Thymus (tissue), 11 donors: ENCODE results near the gene DDX27. TPM values are rescaled to one million over a fixed set of nuclear protein-coding genes. Genes with fewer than 3 reads are reported as not detected.
A peak's percentile ranks its signal among the peaks of the same experiment; 100 is the strongest.

Source experiments
- DNase-seq, 9 donors: peaks; one replicate each; pipeline ENCODE4 v3.0.0-alpha.2; 2013; ENCODE audit warnings: low spot score in 9 of 9, low read depth in 6 of 9, missing footprints in 1 of 9
- H3K27ac ChIP-seq, 2 donors: one replicate each; pipeline ENCODE4 v1.5.1; 2013; ENCODE audit warnings: control low read depth in 1 of 2, low read depth in 1 of 2, low read length in 1 of 2, mild to moderate bottlenecking in 1 of 2, moderate library complexity in 1 of 2
- H3K27me3 ChIP-seq, 2 donors: one replicate each; pipeline ENCODE4 v1.5.1; 2013; ENCODE audit warnings: low read length in 1 of 2; ENCODE audit not compliant: control insufficient read depth in 2 of 2, insufficient read depth in 1 of 2
- H3K36me3 ChIP-seq, 2 donors: one replicate each; pipeline ENCODE4 v1.5.1; 2013; ENCODE audit warnings: low read length in 1 of 2, mild to moderate bottlenecking in 1 of 2, moderate library complexity in 1 of 2; ENCODE audit not compliant: control insufficient read depth in 2 of 2, insufficient read depth in 2 of 2
- H3K4me1 ChIP-seq, 2 donors: one replicate each; pipeline ENCODE4 v1.5.1; 2013; ENCODE audit warnings: low read length in 2 of 2; ENCODE audit not compliant: control insufficient read depth in 2 of 2, insufficient read depth in 2 of 2
- H3K4me3 ChIP-seq, 2 donors: one replicate each; pipeline ENCODE4 v1.5.1; 2013; ENCODE audit warnings: low read length in 2 of 2, control low read depth in 1 of 2, mild to moderate bottlenecking in 1 of 2
- H3K9me3 ChIP-seq, 2 donors: one replicate each; pipeline ENCODE4 v1.5.1; 2013; ENCODE audit warnings: low read length in 1 of 2, mild to moderate bottlenecking in 1 of 2; ENCODE audit not compliant: control insufficient read depth in 2 of 2, insufficient read depth in 1 of 2
- WGBS: extraction: QIAGEN DNeasy Blood & Tissue Kit; methylation state at CpG from one replicate; pipeline ENCODE4 v1.1.7; 2013; 5-methylcytosine and 5-hydroxymethylcytosine counted together
- polyA plus RNA-seq: library from polyadenylated mRNA; stranded (reverse); fragments of 200-250 nt; gene quantifications from one replicate; pipeline ENCODE4 v1.2.3, GENCODE V29; 2013
- total RNA-seq: library from RNA; stranded (reverse); fragments of 120-200 nt; gene quantifications from one replicate; pipeline ENCODE4 v1.2.4, GENCODE V29; 2013
- donor health status: healthy.

DDX27 gene
- total and polyA plus RNA-seq, 2 donors = 34.0 to 35.6 TPM

- Histone ChIP-seq H3K4me3 (peak within 1 kb of the TSS; percentile 75 to 95), H3K36me3 (peaks cover 48 to 55% of the 10 kb centered on the region in 2 donors), H3K4me1 (peaks cover 20 to 23% of the 10 kb centered on the region in 2 donors), H3K27ac (peak within 1 kb of the TSS; percentile 93 to 98), H3K27me3 (no peaks in the 10 kb centered on the region), H3K9me3 (peaks cover 19 to 30% of the 10 kb centered on the region in 2 donors)
- peak; percentile 95 to 99 (median 98) for DNase-seq
- under 1% methylated on average over 80 of the region's 80 CpGs for WGBS
Measured at GRCh38 chr20:49278036-49278817, 59.0 kb downstream of the DDX27 start, which contains the start of gene ZNFX1. Gene ZNFX1 (minus strand): TSS chr20:49278057. CDS start chr20:49275839, 2,218 bp downstream.

- peaks cover 19 to 35% of the 10 kb centered on the region in 2 donors for H3K9me3 ChIP-seq
- peak in 1 of 9 donors; percentile 20 for DNase-seq
- peak overlapping the region; percentile 88 to 93 for H3K27ac ChIP-seq
- no peaks in the 10 kb centered on the region for H3K27me3 ChIP-seq
- H3K36me3 ChIP-seq = peaks cover 51 to 57% of the 10 kb centered on the region in 2 donors
- peaks cover 20 to 23% of the 10 kb centered on the region in 2 donors for H3K4me1 ChIP-seq
- peak overlapping the region; percentile 75 to 95 for H3K4me3 ChIP-seq
- 19% methylated on average over 33 of the region's 33 CpGs for WGBS
Measured at GRCh38 chr20:49278818-49279676, 59.8 kb downstream of the DDX27 start.

- Histone ChIP-seq H3K9me3 (peaks cover 19 to 35% of the 10 kb centered on the region in 2 donors), H3K4me1 (peaks cover 20 to 23% of the 10 kb centered on the region in 2 donors), H3K36me3 (peaks cover 56 to 64% of the 10 kb centered on the region in 2 donors), H3K27ac (no peak overlapping the region), H3K27me3 (no peaks in the 10 kb centered on the region), H3K4me3 (peak overlapping the region; percentile 75 to 95)
- WGBS = 70% methylated on average over 7 of the region's 7 CpGs
- DNase-seq = no peak
Measured at GRCh38 chr20:49279677-49280462, 60.7 kb downstream of the DDX27 start.

- peaks cover 58 to 65% of the 10 kb centered on the region in 2 donors for H3K36me3 ChIP-seq
- peaks cover 23 to 35% of the 10 kb centered on the region in 2 donors for H3K9me3 ChIP-seq
- peak overlapping the region; percentile 75 to 95 for H3K4me3 ChIP-seq
- peaks cover 20 to 23% of the 10 kb centered on the region in 2 donors for H3K4me1 ChIP-seq
- WGBS = 87% methylated on average over 6 of the region's 6 CpGs
- H3K27me3 ChIP-seq = no peaks in the 10 kb centered on the region
- H3K27ac ChIP-seq = no peak overlapping the region
- no peak for DNase-seq
Measured at GRCh38 chr20:49280463-49281058, 61.3 kb downstream of the DDX27 start.

GRCh38 chr20:49281059-49281912 is 62.1 kb downstream of the DDX27 start:
- H3K27ac ChIP-seq = no peak overlapping the region
- H3K36me3 ChIP-seq = peaks cover 66 to 72% of the 10 kb centered on the region in 2 donors
- DNase-seq = peak in 1 of 9 donors; percentile 26
- 90% methylated on average over 13 of the region's 13 CpGs for WGBS
- no peaks in the 10 kb centered on the region for H3K27me3 ChIP-seq
- peaks cover 30 to 41% of the 10 kb centered on the region in 2 donors for H3K9me3 ChIP-seq
- peaks cover 17 to 19% of the 10 kb centered on the region in 2 donors for H3K4me1 ChIP-seq
- no peak overlapping the region for H3K4me3 ChIP-seq

GRCh38 chr20:49281913-49282467 is 62.8 kb downstream of the DDX27 start:
- H3K36me3 ChIP-seq = peaks cover 73 to 79% of the 10 kb centered on the region in 2 donors
- no peak for DNase-seq
- H3K4me1 ChIP-seq = peaks cover 12 to 13% of the 10 kb centered on the region in 2 donors
- H3K27ac ChIP-seq = no peak overlapping the region
- 92% methylated on average over 9 of the region's 9 CpGs for WGBS
- peaks cover 36 to 47% of the 10 kb centered on the region in 2 donors for H3K9me3 ChIP-seq
- H3K4me3 ChIP-seq = no peak overlapping the region
- no peaks in the 10 kb centered on the region for H3K27me3 ChIP-seq

- peaks cover 39 to 51% of the 10 kb centered on the region in 2 donors for H3K9me3 ChIP-seq
- WGBS = 90% methylated on average over 20 of the region's 20 CpGs
- H3K4me1 ChIP-seq = peaks cover 12% of the 10 kb centered on the region in 2 donors
- no peak for DNase-seq
- H3K27ac ChIP-seq = no peak overlapping the region
- H3K36me3 ChIP-seq = peaks cover 77 to 86% of the 10 kb centered on the region in 2 donors
- no peak overlapping the region for H3K4me3 ChIP-seq
- H3K27me3 ChIP-seq = no peaks in the 10 kb centered on the region
Measured at GRCh38 chr20:49282584-49283171, 63.5 kb downstream of the DDX27 start.
